GM18867 (cell line): Measurements from ENCODE around the gene ME3.
"Not testable (repeated sequence)": the region's sequence is repeated elsewhere in the genome, so short reads cannot be mapped to it uniquely, and the experiment has no call there.

Experiments
- ATAC-seq: cut with Tn5 transposase; IDR thresholded peaks from one replicate; pipeline ENCODE4 v1.9.1; 2021; ENCODE audit warnings: mild to moderate bottlenecking, moderate library complexity; ENCODE audit not compliant: unreplicated experiment

The ME3 gene

DNA sequence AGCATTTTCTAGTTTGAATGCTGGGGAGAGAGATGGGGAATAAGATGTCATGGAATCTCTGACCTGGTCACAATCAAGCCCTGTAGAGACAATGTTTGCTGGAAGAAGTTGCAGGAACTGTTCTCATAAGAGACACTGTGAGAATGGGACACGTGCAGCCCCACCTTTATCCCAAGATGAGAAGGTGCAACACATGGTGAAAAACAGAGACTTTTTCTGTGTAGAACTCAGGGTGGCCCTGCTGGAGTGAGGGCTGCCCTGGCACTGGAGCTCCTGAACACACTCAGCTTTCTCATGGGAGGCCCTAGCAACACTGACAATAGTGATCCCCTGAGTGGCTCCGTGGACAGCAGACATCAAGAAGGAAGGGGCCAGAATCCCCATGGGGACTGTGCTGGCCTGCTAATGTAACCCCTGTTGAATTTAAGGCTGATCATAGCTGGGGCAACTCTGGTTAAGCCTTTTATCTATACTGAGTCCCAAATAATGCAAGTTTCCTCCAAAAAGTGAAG, 106.6 kb downstream of the ME3 start:
- ATAC-seq: no peak

DNA sequence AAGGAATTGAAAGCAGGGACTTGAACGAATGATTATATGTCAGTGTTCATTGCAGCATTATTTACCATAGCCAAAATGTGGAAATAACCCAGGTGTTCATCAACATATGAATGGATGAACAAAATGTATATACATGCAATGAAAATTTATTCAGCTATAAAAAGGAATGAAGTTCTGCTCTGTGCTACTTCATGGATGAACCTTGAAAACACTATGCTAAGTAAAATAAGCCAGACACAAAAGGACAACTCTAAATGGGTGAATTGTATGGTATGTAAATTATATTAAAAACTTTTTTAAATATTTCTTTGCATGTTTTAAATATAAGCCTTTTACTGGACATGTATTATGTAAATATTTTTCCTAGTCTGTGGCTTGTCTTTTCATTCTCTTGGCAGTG, 107.0 kb downstream of the ME3 start:
- no peak for ATAC-seq

DNA sequence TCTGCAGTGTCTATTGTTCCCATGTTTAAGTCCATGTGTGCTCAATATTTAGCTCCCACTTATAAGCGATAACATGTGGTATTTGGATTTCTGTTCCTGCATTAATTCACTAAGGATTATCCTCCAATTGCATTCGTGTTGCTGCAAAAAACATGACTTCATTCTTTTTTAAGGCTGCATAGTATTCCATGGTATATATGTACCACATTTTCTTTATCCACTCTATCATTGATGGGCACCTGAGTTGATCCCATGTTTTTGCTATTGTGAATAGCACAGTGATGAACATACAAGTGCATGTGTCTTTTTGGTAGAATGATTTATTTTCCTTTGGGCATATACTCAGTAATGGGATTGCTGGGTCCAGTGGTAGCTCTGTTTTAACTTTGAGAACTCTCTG, 109.6 kb downstream of the ME3 start:
- not testable (repeated sequence) for ATAC-seq

DNA sequence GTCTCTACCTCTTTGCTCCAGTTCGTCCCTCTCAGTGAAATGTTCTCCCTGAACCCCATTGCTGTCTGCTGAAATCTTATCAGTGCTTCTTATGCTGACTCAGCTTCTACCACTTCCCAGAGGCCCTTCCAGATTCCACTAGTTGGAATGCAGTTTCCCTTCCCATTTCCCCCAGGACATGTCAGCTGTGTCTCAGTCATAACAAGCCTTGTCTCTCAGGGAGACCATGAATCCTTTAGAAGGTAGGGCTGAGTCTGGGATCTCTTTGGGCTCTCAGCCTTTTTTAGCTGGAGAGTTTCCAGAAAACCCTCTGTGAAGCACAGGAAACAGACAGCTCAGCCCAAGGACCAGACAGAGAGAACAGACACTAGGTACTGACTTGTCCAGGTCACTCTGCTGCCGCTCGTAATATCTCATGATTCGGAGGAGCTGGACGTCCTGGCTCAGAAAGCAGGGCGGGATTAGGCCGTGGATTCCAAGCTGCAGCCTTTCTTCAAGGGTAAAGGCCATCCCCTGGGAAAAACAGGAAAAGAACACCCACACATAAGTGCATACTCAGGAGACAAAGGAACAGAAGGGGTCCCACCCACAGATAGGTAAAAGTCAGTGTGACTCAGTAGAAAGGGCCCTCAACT, 113.0 kb downstream of the ME3 start:
- no peak for ATAC-seq

- ATAC-seq: no peak
These were observed 113.6 kb downstream of the ME3 start for GRCh38 chr11:86558841-86559240.

- ATAC-seq: no peak
These were observed 114.2 kb downstream of the ME3 start for GRCh38 chr11:86558207-86558606.

DNA sequence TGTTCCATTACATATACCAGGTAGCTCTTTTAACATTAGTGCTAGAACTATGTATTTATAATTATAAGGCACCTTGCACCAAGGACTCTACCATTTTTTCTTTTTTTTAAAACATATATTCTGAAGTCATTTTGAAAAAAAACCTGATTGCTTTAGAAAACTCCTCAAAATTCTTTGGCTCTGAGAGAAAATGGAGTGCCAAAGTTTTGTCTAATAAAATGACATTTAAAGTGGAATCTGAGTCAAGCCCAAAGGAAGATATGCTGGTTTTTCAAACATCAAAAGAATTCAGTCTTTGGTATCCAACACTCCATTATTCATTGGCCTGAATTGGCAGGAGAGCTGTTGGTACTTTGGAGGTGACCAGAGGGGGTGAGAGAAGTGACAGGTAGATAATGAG, 116.5 kb downstream of the ME3 start:
- no peak for ATAC-seq

GRCh38 chr11:86555401-86555800, 117.0 kb downstream of the ME3 start:
- ATAC-seq: no peak

DNA sequence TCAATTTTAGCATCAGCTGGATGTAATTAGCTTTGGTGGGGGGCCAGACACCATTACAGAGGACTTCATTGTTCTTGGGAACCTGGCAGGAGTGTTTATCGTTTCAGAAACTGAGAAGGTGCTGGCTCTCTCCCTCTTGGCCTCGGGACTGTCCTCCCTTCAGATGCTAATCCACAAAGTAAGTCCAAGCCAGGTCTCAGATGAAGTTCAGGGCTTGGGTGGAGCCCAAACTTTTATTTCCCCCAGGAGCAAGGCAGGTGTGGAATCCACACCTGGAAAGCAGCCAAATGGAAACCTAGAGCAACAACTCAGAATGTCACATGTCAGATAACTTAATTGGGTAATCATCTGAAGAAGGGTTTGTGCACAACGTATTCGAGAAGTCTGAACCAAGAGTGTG, 119.2 kb downstream of the ME3 start:
- no peak for ATAC-seq

DNA sequence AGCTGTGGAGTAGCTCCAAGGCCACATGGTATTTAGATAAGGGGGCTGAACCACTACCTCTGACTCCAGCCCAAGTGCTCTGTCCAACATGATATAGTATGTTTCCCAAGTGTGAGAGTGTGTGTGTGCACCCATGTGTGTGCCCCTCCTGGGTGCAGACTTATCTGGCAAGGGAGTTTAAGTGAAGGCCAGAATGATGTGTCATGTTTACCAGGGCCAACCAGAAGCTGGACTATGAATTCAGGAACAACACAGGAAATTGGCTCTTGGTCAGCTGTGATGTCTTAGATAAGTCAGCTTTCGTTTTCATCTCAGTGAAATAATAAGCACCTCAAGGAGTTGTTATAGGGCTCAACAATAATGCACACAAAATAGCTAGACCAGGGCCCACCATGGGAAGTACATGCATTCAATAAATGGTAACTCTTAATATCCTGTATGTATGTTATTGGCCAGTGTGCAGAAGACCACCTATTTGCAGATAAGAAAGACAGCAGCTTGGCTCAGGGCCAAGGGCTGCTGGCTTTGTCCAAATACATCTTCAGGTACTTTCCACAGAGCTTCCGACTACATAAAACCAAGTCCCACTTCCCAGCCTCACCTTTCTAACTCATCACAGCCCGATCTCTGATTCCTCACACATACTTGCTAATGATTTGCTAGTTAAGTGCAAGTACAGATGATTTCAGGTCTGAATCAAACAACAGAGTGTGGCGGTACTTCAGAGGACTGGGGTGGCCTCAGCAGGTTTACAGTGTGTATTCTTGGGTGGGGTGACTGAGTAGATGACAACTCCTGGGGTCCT, 120.9 kb downstream of the ME3 start:
- peak; percentile 78 for ATAC-seq

- no peak for ATAC-seq
These were observed 121.7 kb downstream of the ME3 start for GRCh38 chr11:86550757-86551156.

GRCh38 chr11:86548271-86548917, 124.0 kb downstream of the ME3 start:
- ATAC-seq: no peak

GRCh38 chr11:86547727-86548126, 124.7 kb downstream of the ME3 start:
- ATAC-seq: no peak

GRCh38 chr11:86541299-86541698, 131.1 kb downstream of the ME3 start:
- ATAC-seq: not testable (repeated sequence)

GRCh38 chr11:86538223-86538548, 134.2 kb downstream of the ME3 start:
- ATAC-seq: no peak

DNA sequence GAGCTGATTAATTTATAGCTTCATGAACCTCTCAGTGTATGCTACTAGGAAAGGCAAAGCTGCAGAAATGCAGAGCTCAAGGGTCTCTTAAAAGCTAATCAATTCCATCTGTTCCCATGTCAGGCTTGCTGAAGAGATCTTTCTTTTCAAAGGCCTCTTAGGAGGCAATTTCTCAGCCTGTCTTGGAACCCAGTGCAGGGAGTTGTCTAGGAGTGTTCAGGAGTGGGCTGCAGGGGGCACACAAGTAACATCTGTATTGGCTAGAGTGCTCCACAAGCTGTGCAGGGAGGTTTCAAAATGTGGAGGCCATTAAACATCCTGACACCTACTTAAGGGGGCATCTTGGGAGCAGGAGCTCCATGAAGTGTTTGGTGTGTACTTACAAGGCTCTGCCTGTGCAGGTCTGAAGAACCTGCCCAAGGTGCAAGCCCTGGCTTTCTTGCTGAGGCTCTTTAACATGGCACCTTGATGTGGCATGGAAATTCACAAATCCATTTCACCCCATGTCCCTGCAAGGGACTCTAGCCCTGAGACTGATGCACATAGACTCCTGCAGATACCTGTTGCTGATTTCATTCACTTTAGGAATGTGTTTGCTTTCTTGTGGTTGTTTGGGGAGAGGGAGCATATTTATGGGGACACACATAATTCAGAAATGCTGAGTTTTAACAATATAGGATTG, 134.7 kb downstream of the ME3 start:
- no peak for ATAC-seq

DNA sequence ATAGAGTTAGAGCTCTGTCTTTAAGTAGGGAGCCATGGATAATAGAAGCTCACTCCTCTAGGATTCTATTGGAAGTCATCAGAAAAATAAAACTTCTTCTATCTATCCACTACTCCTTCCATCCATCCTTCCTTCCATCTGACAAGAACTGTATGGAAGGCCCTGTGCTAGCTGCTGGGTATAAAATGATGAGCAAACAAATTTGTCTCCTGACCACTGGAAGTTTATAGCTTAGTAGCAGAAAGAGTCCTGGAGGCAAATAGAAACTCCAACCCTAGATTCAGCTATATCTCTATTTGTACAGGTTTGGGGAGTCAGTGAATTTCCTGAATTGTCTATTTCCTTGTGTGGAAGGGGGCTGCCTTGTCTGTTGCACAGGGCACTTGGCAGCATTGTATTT, 136.6 kb downstream of the ME3 start:
- no peak for ATAC-seq

DNA sequence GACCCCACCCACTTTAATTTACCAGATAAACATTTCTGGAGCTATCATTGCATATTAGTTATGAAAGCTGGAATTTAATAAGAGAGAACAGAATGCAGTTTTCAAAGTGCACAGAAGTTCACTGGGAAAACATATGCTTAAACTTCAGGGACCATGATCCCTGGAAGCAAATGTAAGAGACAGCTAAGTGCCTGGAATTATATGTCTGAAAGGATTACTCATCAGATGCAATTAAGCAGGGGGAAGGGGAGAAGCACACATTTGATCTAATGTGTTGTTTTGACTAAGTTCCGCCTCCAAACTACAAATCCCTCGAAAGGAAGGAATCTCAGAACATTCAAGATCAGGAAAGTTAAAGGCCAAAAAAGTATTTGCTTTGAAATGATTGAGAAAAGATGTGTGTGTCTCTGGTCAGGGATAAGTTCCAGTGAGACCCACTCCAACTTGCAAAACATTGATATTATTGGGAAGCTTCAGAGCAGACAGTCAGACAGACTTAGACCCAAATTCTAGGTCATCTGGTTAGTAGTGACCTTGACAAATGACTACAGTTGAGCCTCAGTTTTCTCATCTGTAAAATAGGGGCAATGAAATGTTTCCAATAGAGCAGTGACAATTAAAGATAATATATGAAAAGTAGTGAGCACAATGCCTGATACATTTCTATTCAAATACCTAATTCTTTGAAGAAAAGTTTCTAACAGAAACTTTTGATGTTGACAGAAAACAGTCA, 147.6 kb downstream of the ME3 start:
- ATAC-seq: no peak

GRCh38 chr11:86523738-86524619, 148.4 kb downstream of the ME3 start:
- no peak for ATAC-seq

DNA sequence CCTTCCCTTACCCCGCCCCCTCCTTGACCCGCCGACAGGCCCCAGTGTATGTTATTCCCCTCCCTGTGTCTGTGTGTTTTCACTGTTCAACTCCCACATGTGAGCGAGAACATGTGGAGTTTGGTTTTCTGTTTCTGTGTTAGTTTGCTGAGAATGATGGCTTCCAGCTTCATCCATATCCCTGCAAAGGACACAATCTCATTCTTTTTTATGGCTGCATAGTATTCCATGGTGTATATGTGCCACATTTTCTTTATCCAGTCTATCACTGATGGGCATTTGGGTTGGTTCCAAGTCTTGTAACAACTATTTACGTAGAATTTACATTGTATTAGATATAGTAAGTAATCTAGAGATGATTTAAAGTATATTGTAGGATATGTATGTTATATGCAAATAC, 149.9 kb downstream of the ME3 start:
- not testable (repeated sequence) for ATAC-seq
